Natural killer cell (primary cell): ENCODE results near the gene NLRP11. TPM values are rescaled to one million over a fixed set of nuclear protein-coding genes. Genes with fewer than 3 reads are reported as not detected.

Source experiments
- ATAC-seq, 3 donors: fragments of 150-1000 bp in 2 of 3; fragments of 200-7000 bp in 1 of 3; cut with Tn5 transposase; 1 replicate in 1 of 3; 2 replicates in 2 of 3; pipeline ENCODE4 v1.10.0; 2021; ENCODE audit warnings: mild to moderate bottlenecking in 2 of 3, moderate library complexity in 2 of 3
- DNase-seq, 2 donors: peaks; one replicate each; pipeline versions ENCODE4 v3.0.0 to v3.0.0-alpha.2; 2013 to 2021; ENCODE audit warnings: mixed read lengths in 1 of 2
- H3K27ac ChIP-seq: one replicate; pipeline ENCODE4 v1.5.1; 2013; ENCODE audit warnings: mild to moderate bottlenecking, low read length
- H3K27me3 ChIP-seq: one replicate; pipeline ENCODE4 v1.6.1; 2013; ENCODE audit warnings: low read length; ENCODE audit not compliant: control insufficient read depth, insufficient read depth
- H3K36me3 ChIP-seq: one replicate; pipeline ENCODE4 v1.6.1; 2013; ENCODE audit warnings: low read length; ENCODE audit not compliant: control insufficient read depth, insufficient read depth
- H3K4me1 ChIP-seq: one replicate; pipeline ENCODE4 v1.6.1; 2013; ENCODE audit warnings: low read length; ENCODE audit not compliant: control insufficient read depth, insufficient read depth
- H3K4me3 ChIP-seq: one replicate; pipeline ENCODE4 v1.5.1; 2013; ENCODE audit warnings: low read length
- H3K9me3 ChIP-seq: one replicate; pipeline ENCODE4 v1.6.1; 2013; ENCODE audit warnings: low read length; ENCODE audit not compliant: control insufficient read depth, insufficient read depth
- H3K27ac Mint-ChIP-seq, 2 donors: one replicate each; pipeline ENCODE4 v1.8.0; 2022; ENCODE audit warnings: mild to moderate bottlenecking in 2 of 2, mixed read lengths in 2 of 2, moderate library complexity in 1 of 2
- H3K27me3 Mint-ChIP-seq, 2 donors: one replicate each; pipeline ENCODE4 v1.8.0; 2022; ENCODE audit warnings: low read depth in 2 of 2, mixed read lengths in 2 of 2
- H3K36me3 Mint-ChIP-seq: one replicate; pipeline ENCODE4 v1.8.0; 2022; ENCODE audit warnings: mixed read lengths
- H3K4me1 Mint-ChIP-seq, 2 donors: one replicate each; pipeline ENCODE4 v1.8.0; 2022; ENCODE audit warnings: mixed read lengths in 2 of 2
- H3K4me3 Mint-ChIP-seq: one replicate; pipeline ENCODE4 v1.8.0; 2022; ENCODE audit warnings: mild to moderate bottlenecking, moderate library complexity, mixed read lengths
- H3K9me3 Mint-ChIP-seq, 2 donors: one replicate each; pipeline ENCODE4 v1.8.0; 2022; ENCODE audit warnings: mixed read lengths in 2 of 2
- WGBS: methylation state at CpG from one replicate; pipeline ENCODE4 v1.1.7; 2013; ENCODE audit warnings: missing lambda C conversion rate; ENCODE audit not compliant: insufficient coverage; 5-methylcytosine and 5-hydroxymethylcytosine counted together
- intact Hi-C: fragments of 100-400 bp; cut with micrococcal nuclease; formaldehyde crosslinking; loops from one replicate; pipeline ENCODE4 v1.14.2; 2022
- total RNA-seq, 4 donors: library from RNA; stranded (reverse); fragments of 120-200 nt in 1 of 4; gene quantifications; one replicate each; pipeline versions ENCODE4 v1.2.3 to v1.2.4, GENCODE V29; 2013 to 2022
- TF ChIP-seq, protein P1 (sequence below): fragments of 200-600 bp; IDR thresholded peaks from one replicate; pipeline ENCODE4 v1.8.0; 2022; ENCODE audit warnings: antibody characterized with exemption

The NLRP11 gene
- total RNA-seq, 3 donors from 2014 or later (not counting 1 experiment from before 2014, with no cell fraction given): not detected

DNA sequence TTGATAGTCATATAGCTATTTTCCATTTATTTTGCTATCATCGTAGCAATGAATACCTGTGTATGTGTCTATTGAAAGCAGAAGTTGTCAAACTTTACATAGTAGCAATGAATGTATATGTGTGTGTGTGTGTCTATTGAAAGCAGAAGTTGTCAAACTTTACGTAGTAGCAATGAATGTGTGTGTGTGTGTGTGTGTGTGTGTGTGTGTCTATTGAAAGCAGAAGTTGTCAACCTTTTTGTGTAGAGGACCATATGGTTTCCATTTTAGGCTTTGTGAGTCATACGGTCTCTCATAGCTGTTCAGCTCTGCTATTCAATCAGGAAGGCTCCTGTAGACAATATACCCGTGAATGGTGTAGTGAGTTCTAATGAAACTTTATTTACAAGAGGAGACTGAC, 25.4 kb upstream of the NLRP11 start:
- Mint-ChIP-seq H3K27me3 (no peaks in the 10 kb centered on the region), H3K9me3 (peaks cover 5 to 7% of the 10 kb centered on the region in 2 donors), H3K4me3 (no peak overlapping the region), H3K4me1 (no peaks in the 10 kb centered on the region), H3K27ac (no peak overlapping the region), H3K36me3 (no peaks in the 10 kb centered on the region)
- intact Hi-C loops: no loop called here
- Histone ChIP-seq H3K27me3 (no peaks in the 10 kb centered on the region), H3K36me3 (no peaks in the 10 kb centered on the region), H3K27ac (no peak overlapping the region), H3K9me3 (peaks cover 4% of the 10 kb centered on the region), H3K4me1 (peaks cover 4% of the 10 kb centered on the region), H3K4me3 (no peak overlapping the region)
- WGBS: 68% methylated on average over 4 of the region's 4 CpGs
- TF ChIP-seq, protein P1, sequence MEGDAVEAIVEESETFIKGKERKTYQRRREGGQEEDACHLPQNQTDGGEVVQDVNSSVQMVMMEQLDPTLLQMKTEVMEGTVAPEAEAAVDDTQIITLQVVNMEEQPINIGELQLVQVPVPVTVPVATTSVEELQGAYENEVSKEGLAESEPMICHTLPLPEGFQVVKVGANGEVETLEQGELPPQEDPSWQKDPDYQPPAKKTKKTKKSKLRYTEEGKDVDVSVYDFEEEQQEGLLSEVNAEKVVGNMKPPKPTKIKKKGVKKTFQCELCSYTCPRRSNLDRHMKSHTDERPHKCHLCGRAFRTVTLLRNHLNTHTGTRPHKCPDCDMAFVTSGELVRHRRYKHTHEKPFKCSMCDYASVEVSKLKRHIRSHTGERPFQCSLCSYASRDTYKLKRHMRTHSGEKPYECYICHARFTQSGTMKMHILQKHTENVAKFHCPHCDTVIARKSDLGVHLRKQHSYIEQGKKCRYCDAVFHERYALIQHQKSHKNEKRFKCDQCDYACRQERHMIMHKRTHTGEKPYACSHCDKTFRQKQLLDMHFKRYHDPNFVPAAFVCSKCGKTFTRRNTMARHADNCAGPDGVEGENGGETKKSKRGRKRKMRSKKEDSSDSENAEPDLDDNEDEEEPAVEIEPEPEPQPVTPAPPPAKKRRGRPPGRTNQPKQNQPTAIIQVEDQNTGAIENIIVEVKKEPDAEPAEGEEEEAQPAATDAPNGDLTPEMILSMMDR: no peak
- ATAC-seq: no peak
- no peak for DNase-seq

DNA sequence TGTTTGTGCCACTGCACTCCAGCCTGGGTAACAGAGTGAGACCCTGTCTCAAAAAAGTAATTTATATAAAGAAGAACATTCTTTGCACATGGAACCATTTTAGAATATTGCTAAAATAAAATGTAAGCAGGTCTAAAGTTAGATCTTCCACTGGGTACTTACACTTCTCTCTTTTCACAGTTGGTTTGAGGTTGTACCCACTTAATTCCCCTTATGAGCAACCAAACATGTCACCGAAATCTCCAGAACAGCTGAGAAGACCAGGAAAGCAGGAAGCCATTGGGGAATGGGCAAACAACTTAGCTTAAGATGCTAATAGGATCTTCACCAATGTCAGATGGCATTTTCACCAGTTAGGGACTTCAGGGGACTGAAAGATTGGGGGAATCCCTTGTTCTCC, 23.4 kb upstream of the NLRP11 start:
- TF ChIP-seq, protein P1: no peak
- intact Hi-C loops: no loop called here
- Mint-ChIP-seq H3K36me3 (no peaks in the 10 kb centered on the region), H3K9me3 (peaks cover 5% of the 10 kb centered on the region in 2 donors), H3K27me3 (no peaks in the 10 kb centered on the region), H3K4me1 (no peaks in the 10 kb centered on the region), H3K4me3 (no peak overlapping the region), H3K27ac (no peak overlapping the region)
- Histone ChIP-seq H3K27ac (no peak overlapping the region), H3K36me3 (no peaks in the 10 kb centered on the region), H3K9me3 (peaks cover 4% of the 10 kb centered on the region), H3K4me3 (no peak overlapping the region), H3K4me1 (peaks cover 4% of the 10 kb centered on the region), H3K27me3 (no peaks in the 10 kb centered on the region)
- 61% methylated on average over 1 of the region's 1 CpG for WGBS
- ATAC-seq (no peak), DNase-seq (no peak)

DNA sequence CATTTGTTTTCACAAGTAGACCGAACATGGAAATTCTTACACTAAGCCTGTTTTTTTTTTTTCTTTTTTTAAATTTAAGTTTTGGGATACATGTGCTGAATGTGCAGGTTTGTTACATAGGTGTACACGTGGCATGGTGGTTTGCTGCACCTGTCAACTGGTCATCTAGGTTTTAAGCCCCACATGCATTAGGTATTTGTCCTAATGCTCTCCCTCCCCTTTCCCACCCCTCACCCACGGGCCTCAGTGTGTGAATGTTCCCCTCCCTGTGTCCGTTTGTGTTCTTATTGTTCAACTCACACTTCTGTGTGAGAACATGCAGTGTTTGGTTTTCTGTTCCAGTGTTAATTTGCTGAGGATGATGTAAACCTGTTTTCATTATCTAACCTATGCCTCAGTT, 7.1 kb upstream of the NLRP11 start:
- H3K4me3 ChIP-seq: no peak overlapping the region
- DNase-seq: no peak
- no peaks in the 10 kb centered on the region for H3K36me3 Mint-ChIP-seq
- no peaks in the 10 kb centered on the region for H3K4me1 Mint-ChIP-seq
- H3K9me3 ChIP-seq: peaks cover 4% of the 10 kb centered on the region
- H3K27ac Mint-ChIP-seq: no peak overlapping the region
- H3K4me3 Mint-ChIP-seq: no peak overlapping the region
- no peaks in the 10 kb centered on the region for H3K27me3 ChIP-seq
- no peaks in the 10 kb centered on the region for H3K4me1 ChIP-seq
- no peak overlapping the region for H3K27ac ChIP-seq
- intact Hi-C loops: no loop called here
- no peak for ATAC-seq
- peaks cover 4 to 7% of the 10 kb centered on the region in 2 donors for H3K9me3 Mint-ChIP-seq
- WGBS: 54% methylated on average over 4 of the region's 4 CpGs
- no peaks in the 10 kb centered on the region for H3K27me3 Mint-ChIP-seq
- TF ChIP-seq, protein P1: no peak
- H3K36me3 ChIP-seq: no peaks in the 10 kb centered on the region

DNA sequence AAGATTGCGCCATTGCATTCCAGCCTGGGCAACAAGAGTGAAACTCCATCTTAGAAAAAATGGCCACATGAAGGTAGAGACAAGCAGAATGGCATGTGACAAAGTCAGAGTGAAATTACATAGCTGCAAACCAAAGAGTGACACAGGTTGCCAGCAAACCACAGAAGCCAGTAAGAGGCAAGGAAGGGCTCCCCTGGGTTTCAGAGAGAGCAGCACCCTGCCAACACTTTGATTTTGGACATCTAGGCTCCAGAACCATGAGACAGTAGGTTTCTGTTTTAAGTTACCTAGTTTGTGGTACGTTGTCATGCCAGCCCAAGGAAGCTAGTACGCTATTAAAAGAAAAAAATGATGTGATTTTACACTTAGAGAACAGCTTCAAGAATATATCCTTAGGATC, 6.5 kb upstream of the NLRP11 start:
- Mint-ChIP-seq H3K4me1 (no peaks in the 10 kb centered on the region), H3K36me3 (no peaks in the 10 kb centered on the region), H3K27me3 (no peaks in the 10 kb centered on the region), H3K4me3 (no peak overlapping the region), H3K27ac (no peak overlapping the region), H3K9me3 (peaks cover 2 to 4% of the 10 kb centered on the region in 2 donors)
- 76% methylated on average over 3 of the region's 3 CpGs for WGBS
- Histone ChIP-seq H3K27me3 (no peaks in the 10 kb centered on the region), H3K9me3 (peaks cover 4% of the 10 kb centered on the region), H3K4me1 (no peaks in the 10 kb centered on the region), H3K4me3 (no peak overlapping the region), H3K36me3 (no peaks in the 10 kb centered on the region), H3K27ac (no peak overlapping the region)
- DNase-seq (no peak), ATAC-seq (no peak)
- intact Hi-C loops: no loop called here
- TF ChIP-seq, protein P1: no peak
